ENCODE measurements around the gene LRRC41. TPM values are rescaled to one million over a fixed set of nuclear protein-coding genes. Genes with fewer than 3 reads are reported as not detected.

LRRC41 gene
- total and polyA plus RNA-seq, 2 of the 13 experiments (the other 11 are each of a cell fraction or from before 2014, with no cell fraction given), result 48.1 to 53.6 TPM

- TF ChIP-seq AHDC1 (CRISPR knock-in tag; IDR thresholded peaks at IDR 0.05; ENCODE audit: borderline replicate concordance) (0 out of 2 replicates have a peak, but pooled peaks have one; percentile 39), ZNF589 (CRISPR knock-in tag; conservative IDR thresholded peaks at IDR 0.05) (no peak; the same call in 1 of the 2 replicates), SP1 (IDR thresholded peaks at IDR 0.05) (no peak), SP1 (CRISPR knock-in tag; IDR thresholded peaks at IDR 0.05) (peak; percentile 59; the same call in 1 of the 2 replicates), ZNF781 (CRISPR knock-in tag; IDR thresholded peaks at IDR 0.05; ENCODE audit: borderline replicate concordance, not compliant biosample characterization) (peak; percentile 79), ZHX2 (IDR thresholded peaks at IDR 0.05; ENCODE audit: low read depth) (peak; percentile 81), ZHX2 (CRISPR knock-in tag; IDR thresholded peaks at IDR 0.05; ENCODE audit: borderline replicate concordance) (peak; percentile 69; the same call in 1 of the 2 replicates), TBP (CRISPR knock-in tag; IDR thresholded peaks at IDR 0.05) (no peak), POLR2AphosphoS5 (IDR thresholded peaks at IDR 0.05; ENCODE audit: low read depth, low read length) (peak; percentile 93), STAT6 (CRISPR knock-in tag; IDR thresholded peaks at IDR 0.05; ENCODE audit: borderline replicate concordance) (no peak), CCDC6 (CRISPR knock-in tag; IDR thresholded peaks at IDR 0.05) (peak; percentile 58), STAT5B (CRISPR knock-in tag; IDR thresholded peaks at IDR 0.05) (no peak), CREB3 (CRISPR knock-in tag; IDR thresholded peaks at IDR 0.05) (peak; percentile 80)
These were observed 37.2 kb upstream of the LRRC41 start, which contains the start of gene NSUN4 (continued) for GRCh38 chr1:46340404-46341221.
